ENCODE measurements around the gene LSM7.
"Not testable (repeated sequence)": the region's sequence is repeated elsewhere in the genome, so short reads cannot be mapped to it uniquely, and the experiment has no call there.

LSM7 gene

GRCh38 chr19:2355168-2356035, 27.0 kb upstream of the LSM7 start:
- ATAC-seq = no peak

GRCh38 chr19:2354670-2355069, 26.3 kb upstream of the LSM7 start:
- ATAC-seq = no peak

DNA sequence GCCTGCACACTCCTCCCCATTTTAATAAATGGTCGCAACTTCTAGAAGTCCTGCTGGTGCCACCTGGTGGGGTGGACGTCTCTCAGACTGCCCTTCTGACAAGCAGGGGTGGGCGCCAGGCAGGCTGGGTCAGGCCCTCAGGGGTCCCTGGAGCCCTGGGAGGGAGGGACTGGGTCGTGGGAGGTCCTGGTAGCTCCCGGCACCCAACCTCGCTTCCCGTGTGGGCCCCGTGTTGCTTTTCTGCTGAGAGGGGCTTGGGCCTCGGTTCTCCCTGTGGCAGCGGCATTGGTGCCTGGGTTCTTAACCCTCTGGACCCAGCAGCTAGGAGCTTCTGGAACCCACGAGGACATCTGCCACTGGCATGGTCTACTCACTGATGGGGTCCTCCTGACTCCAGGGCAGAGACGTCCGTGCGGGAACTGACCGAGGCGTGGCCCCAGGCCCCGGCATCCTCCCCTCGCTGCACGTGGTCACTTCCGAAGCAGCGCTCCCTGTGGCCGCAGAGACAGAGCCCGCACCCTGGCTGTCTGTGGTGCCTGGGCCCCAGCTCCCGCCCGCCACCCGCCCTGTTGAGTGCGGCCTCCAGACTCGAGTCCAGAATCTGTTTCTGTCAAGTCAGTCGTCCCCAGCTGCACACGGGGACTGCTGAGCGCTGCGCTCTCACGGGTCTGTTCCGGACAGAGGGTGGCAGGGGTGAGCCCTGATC, 25.7 kb upstream of the LSM7 start:
- no peak for ATAC-seq

DNA sequence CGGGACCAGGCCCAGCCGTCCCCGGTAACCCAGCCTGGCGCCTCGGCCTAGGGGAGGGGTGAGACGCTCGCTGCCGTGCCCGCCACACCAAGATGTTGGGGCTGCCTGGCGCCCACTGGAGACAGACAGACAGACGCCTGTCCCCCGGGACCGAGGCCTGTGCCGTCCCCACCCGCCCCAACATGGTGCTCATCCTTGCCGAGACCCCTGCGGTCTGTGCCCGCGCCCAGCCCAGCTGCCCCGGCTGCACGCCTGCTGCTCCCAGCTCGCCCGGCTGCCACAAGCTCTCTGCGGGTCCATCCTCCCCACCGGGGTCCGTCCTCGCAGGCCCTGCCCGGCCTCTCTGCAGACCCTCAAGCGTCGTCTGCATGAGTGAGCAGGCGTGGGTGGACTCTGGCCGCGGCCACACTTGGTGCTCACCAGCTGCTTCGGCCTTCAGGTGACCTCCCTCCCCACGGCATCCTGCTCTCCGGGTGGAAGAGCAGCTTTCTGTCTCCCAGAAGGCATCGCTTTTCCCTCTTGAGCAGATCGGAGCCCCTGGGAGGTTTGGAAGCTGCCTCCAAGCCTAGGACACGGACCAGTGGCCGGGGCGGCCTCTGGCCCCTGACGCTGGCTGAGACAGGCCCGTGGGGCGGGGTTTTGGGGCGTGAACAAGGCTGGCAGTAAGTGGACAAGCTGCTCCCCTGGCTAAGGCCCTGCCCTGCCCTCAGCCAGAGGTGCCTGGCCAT, 24.9 kb upstream of the LSM7 start:
- no peak for ATAC-seq

DNA sequence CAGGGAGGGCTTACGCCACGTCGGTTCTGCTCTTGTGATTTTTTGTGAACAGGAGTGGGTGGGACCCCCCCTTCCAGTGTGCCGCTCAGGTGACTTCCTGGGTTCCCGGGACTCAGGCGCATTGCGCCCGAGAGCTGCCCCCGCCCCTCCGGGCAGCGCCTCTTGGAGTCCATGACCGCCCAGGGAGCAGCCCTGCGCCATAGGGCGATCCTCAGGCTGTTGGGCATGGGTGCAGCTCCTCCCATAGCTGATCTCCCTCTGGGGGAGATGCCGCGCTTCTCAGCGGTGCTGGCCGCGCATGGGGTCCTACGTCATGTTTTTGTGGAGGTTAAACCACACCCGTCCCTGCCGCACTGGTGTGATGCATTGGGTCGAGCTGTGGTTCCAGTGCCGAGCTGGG, 23.7 kb upstream of the LSM7 start:
- no peak for ATAC-seq

DNA sequence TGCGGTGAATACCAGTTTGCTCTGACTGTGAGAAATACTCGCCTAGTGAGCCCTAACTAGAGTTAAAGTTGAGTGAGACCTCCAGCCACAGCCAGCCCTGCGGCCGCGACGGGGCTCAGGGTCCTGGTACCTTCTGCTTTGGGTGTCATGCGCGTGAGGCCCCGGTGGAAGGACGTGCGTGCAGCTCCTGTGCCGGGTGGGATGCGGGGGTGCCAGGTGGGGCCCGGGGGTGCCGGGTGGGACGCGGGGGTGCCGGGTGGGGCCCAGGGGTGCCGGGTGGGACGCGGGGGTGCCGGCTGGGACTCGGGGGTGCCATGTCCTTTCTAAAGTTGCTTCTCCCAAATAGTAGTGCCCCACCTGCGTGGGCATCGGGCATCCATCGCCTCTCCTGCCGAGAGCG, 23.2 kb upstream of the LSM7 start:
- no peak for ATAC-seq

DNA sequence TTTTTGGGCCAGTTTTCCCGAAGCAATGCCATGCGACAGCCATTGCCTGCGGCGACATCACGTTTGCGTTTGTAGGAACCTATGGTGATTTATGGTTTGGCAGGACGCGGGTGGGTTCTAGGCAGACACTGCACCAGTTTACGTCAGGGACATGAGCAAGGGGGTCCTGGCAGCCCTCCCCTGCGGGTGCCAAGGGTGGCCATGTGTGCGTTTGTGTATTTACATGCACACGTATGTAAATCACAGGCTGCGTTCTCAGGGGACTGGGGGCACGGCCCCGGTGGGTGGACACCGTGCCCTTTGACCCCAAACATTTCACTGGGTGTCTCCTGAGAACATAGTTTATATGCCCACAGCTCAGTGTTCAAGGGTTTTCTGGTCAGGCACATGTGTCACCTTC, 22.3 kb upstream of the LSM7 start:
- ATAC-seq = no peak

GRCh38 chr19:2349818-2350217, 21.4 kb upstream of the LSM7 start:
- not testable (repeated sequence) for ATAC-seq

GRCh38 chr19:2345794-2346663, 17.6 kb upstream of the LSM7 start:
- no peak for ATAC-seq

DNA sequence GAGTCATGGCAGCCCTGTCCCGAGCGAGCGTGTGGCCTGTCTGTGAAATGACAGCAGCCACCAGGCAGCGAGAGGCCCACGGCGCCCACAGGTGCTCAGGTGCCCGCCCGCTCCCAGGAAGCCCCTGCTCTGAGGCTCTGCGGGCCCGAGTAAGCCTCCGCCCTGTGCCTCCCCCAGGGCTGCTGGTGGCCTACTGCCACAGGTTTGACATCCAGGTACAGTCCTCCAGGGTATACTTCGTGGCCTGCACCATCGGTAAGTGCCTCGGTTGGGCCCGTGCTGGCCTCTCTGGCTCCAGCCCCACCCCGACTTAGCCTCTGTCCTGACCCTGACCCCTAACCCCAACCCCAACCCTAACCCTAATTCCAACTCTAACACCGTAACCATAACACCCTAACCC, 16.7 kb upstream of the LSM7 start:
- ATAC-seq = no peak

- ATAC-seq = no peak
Measured at GRCh38 chr19:2344381-2344870, 16.0 kb upstream of the LSM7 start.

- no peak for ATAC-seq
Measured at GRCh38 chr19:2343289-2343982, 15.1 kb upstream of the LSM7 start.

DNA sequence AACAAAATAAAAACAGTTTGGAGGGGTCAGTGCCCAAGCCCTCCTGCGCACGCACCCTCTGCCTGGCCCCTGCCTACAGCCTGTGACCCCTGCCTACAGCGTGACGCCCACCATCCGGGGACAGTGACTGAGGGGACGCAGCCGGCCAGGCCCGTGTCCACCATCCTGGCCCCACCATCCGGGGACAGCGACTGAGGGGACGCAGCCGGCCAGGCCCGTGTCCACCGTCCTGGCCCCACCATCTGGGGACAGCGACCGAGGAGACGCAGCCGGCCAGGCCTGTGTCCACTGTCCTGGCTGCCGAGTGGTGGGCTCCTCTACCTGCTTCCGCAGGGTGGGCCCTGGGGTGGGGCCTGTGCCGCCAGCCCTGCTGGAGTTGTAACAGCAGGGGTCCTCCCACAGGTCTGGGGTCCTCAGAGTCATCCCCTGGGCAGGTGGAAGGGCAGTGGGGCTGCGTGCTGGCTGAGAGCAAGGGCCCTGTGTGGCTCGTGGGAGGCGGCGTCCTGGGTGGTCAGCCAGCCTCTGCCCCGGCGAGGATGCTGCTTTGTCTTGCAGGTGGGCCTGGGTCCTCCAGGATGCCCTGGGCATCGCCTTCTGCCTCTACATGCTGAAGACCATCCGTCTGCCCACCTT, 14.4 kb upstream of the LSM7 start:
- ATAC-seq = no peak

- ATAC-seq = no peak
Measured at GRCh38 chr19:2341982-2342381, 13.6 kb upstream of the LSM7 start.

GRCh38 chr19:2341244-2341751, 12.9 kb upstream of the LSM7 start:
- no peak for ATAC-seq

GRCh38 chr19:2340496-2341243, 12.3 kb upstream of the LSM7 start:
- ATAC-seq = no peak

GRCh38 chr19:2339644-2340310, 11.4 kb upstream of the LSM7 start:
- no peak for ATAC-seq

GRCh38 chr19:2338751-2339643, 10.6 kb upstream of the LSM7 start:
- no peak for ATAC-seq
